Endothelial cell of umbilical vein (primary cell): ENCODE results near the gene ATP4A. TPM values are rescaled to one million over a fixed set of nuclear protein-coding genes. Genes with fewer than 3 reads are reported as not detected.

Experiments used
- BruUV-seq: library from RNA; stranded (reverse); fragments of 400-500 nt; replicated peaks from 2 replicates; lab custom pipeline; 2021; lab: Mats Ljungman, UMichigan
- CTCF ChIA-PET: fragments of 300-600, 350-600 bp; sonication (Branson Sonifier 250); formaldehyde crosslinking; loops from one replicate; lab custom pipeline; 2021; ENCODE audit warnings: antibody characterized with exemption, inconsistent platforms; lab: Charles Lee
- POLR2A ChIA-PET: fragments of 300-600, 350-600 bp; sonication (Branson Sonifier 250); formaldehyde crosslinking; loops from one replicate; lab custom pipeline; 2021; ENCODE audit warnings: antibody characterized with exemption, inconsistent platforms; lab: Charles Lee
- DNase-seq: peaks from one replicate; pipeline ENCODE4 v3.0.0-alpha.2; 2011; ENCODE audit warnings: low read depth, low spot score
- FAIRE-seq: peaks from 2 replicates; lab custom pipeline; 2011; peaks lifted over from hg19 to GRCh38; lab: Jason Lieb, UNC
- H2AFZ ChIP-seq: 2 replicates; pipeline ENCODE4 v1.6.0; 2012; ENCODE audit warnings: low read depth, low read length, control low read depth, inconsistent platforms
- H3K27ac ChIP-seq: 2 replicates; pipeline ENCODE4 v1.5.1; 2011; ENCODE audit warnings: low read depth, mild to moderate bottlenecking, control low read depth, low read length, moderate library complexity; ENCODE audit not compliant: insufficient read depth
- H3K27me3 ChIP-seq, 2 experiments: 2 replicates each; pipeline versions ENCODE4 v1.6.0 to v1.6.1; 2011; ENCODE audit warnings: low read length in 2 of 2, mixed read lengths in 1 of 2; ENCODE audit not compliant: control insufficient read depth in 2 of 2, insufficient read depth in 2 of 2
- H3K36me3 ChIP-seq, 2 experiments: 2 replicates in 1 of 2; 3 replicates in 1 of 2; pipeline ENCODE4 v1.5.1; 2011; ENCODE audit warnings: low read length in 2 of 2, mild to moderate bottlenecking in 1 of 2, moderate library complexity in 1 of 2; ENCODE audit not compliant: control insufficient read depth in 2 of 2, insufficient read depth in 2 of 2; ENCODE audit errors: extremely low read depth in 1 of 2
- H3K4me1 ChIP-seq: 3 replicates; pipeline ENCODE4 v1.5.1; 2011; ENCODE audit warnings: mild to moderate bottlenecking, low read length; ENCODE audit not compliant: control insufficient read depth, insufficient read depth; ENCODE audit errors: extremely low read depth
- H3K4me2 ChIP-seq: 2 replicates; pipeline ENCODE4 v1.6.1; 2011; ENCODE audit warnings: low read length, control low read depth, mixed read lengths; ENCODE audit not compliant: insufficient read depth
- H3K4me3 ChIP-seq, 3 experiments: fragments of 200-600 bp in 1 of 3; sonication (generic), shearing (Covaris generic) in 1 of 3; replicated peaks in 1 of 3; 2 replicates each; pipeline ENCODE4 v1.5.1; 2011 to 2016; ENCODE audit warnings: control low read depth in 3 of 3, low read length in 3 of 3, mild to moderate bottlenecking in 2 of 3, inconsistent platforms in 1 of 3, low read depth in 1 of 3, moderate library complexity in 1 of 3; ENCODE audit not compliant: insufficient read depth in 1 of 3
- H3K79me2 ChIP-seq: 2 replicates; pipeline ENCODE4 v1.6.0; 2012; ENCODE audit warnings: low read length, inconsistent platforms; ENCODE audit not compliant: control insufficient read depth, insufficient read depth
- H3K9ac ChIP-seq: replicated peaks from 2 replicates; pipeline ENCODE3; 2011; ENCODE audit warnings: low read length, control low read depth; ENCODE audit not compliant: insufficient read depth; ENCODE audit errors: extremely low read depth
- H3K9me1 ChIP-seq: replicated peaks from 3 replicates; pipeline ENCODE4 v1.6.0; 2011; ENCODE audit warnings: mild to moderate bottlenecking, low read length; ENCODE audit not compliant: control insufficient read depth, insufficient read depth; ENCODE audit errors: extremely low read depth
- H3K9me3 ChIP-seq: replicated peaks from 2 replicates; pipeline ENCODE4 v1.5.1; 2012; ENCODE audit warnings: low read length, inconsistent platforms; ENCODE audit not compliant: control insufficient read depth, insufficient read depth
- H4K20me1 ChIP-seq: replicated peaks from 2 replicates; pipeline ENCODE3; 2011; ENCODE audit warnings: mild to moderate bottlenecking, low read length; ENCODE audit not compliant: control insufficient read depth, insufficient read depth; ENCODE audit errors: extremely low read depth
- CTCF ChIP-seq, 2 donors: IDR thresholded peaks; 1 replicate in 1 of 2; 2 replicates in 1 of 2; pipeline ENCODE4 v1.5.1; 2011; ENCODE audit warnings: low read length in 2 of 2, mild to moderate bottlenecking in 2 of 2, moderate library complexity in 2 of 2, control low read depth in 1 of 2, inconsistent platforms in 1 of 2, low read depth in 1 of 2; ENCODE audit not compliant: insufficient read depth in 1 of 2; ENCODE audit errors: extremely low read depth in 1 of 2
- EZH2 ChIP-seq: IDR thresholded peaks from 2 replicates; pipeline ENCODE4 v1.6.1; 2012; ENCODE audit warnings: borderline replicate concordance, low read depth, mild to moderate bottlenecking, moderate library complexity, low read length, inconsistent platforms; ENCODE audit not compliant: severe bottlenecking
- FOS ChIP-seq: IDR thresholded peaks from 2 replicates; pipeline ENCODE4 v1.6.1; 2011; ENCODE audit warnings: mild to moderate bottlenecking, low read length, moderate library complexity, borderline replicate concordance; ENCODE audit not compliant: insufficient read depth
- GATA2 ChIP-seq: IDR thresholded peaks from 2 replicates; pipeline ENCODE4 v1.7.0; 2011; ENCODE audit warnings: low read depth, mild to moderate bottlenecking, moderate library complexity, mixed read lengths, low read length; ENCODE audit not compliant: insufficient read length, insufficient read depth
- JUN ChIP-seq: IDR thresholded peaks from 2 replicates; pipeline ENCODE4 v1.6.1; 2011; ENCODE audit warnings: borderline replicate concordance, low read depth; ENCODE audit not compliant: insufficient read length, insufficient read depth
- MAX ChIP-seq: IDR thresholded peaks from 2 replicates; pipeline ENCODE4 v1.6.1; 2011; ENCODE audit not compliant: insufficient read depth, insufficient read length
- MYC ChIP-seq: IDR thresholded peaks from one replicate; pipeline ENCODE4 v1.6.1; 2011; ENCODE audit warnings: mild to moderate bottlenecking, low read depth, low read length
- POLR2A ChIP-seq: IDR thresholded peaks from 2 replicates; pipeline ENCODE4 v1.6.1; 2012; ENCODE audit warnings: low read depth, mild to moderate bottlenecking, control low read depth, low read length
- POLR2AphosphoS5 ChIP-seq: IDR thresholded peaks from 2 replicates; pipeline ENCODE4 v1.6.1; 2012; ENCODE audit warnings: low read depth, mild to moderate bottlenecking, control low read depth, low read length, moderate library complexity; ENCODE audit not compliant: insufficient read depth
- dilution Hi-C: fragments of 300-500 bp; cut with MboI; formaldehyde crosslinking; loops from one replicate; pipeline ENCODE4 v1.15.0; 2019; ENCODE audit warnings: low sequenced_read_pairs; ENCODE audit not compliant: extremely low pct_ligation_motif_present
- intact Hi-C: fragments of 100-400 bp; cut with micrococcal nuclease; formaldehyde crosslinking; loops from one replicate; pipeline ENCODE4 v1.10.0; 2022
- polyA plus RNA-seq, 4 experiments: library from polyadenylated mRNA; depleted of rRNA in 3 of 4; stranded (reverse) in 3 of 4; unstranded in 1 of 4; fragments of >200 nt; gene quantifications; 2 replicates each; pipeline versions ENCODE4 v1.2.1 to v1.2.3, GENCODE V29; 2011 to 2012; ENCODE audit warnings: missing spikeins in 1 of 4
- total RNA-seq: library from RNA; stranded (reverse); gene quantifications from 2 replicates; pipeline ENCODE4 v1.2.3, GENCODE V29; 2021

ATP4A gene
- total and polyA plus RNA-seq, 2 donors (not counting 3 experiments of a cell fraction or from before 2014, with no cell fraction given), result not detected

DNA sequence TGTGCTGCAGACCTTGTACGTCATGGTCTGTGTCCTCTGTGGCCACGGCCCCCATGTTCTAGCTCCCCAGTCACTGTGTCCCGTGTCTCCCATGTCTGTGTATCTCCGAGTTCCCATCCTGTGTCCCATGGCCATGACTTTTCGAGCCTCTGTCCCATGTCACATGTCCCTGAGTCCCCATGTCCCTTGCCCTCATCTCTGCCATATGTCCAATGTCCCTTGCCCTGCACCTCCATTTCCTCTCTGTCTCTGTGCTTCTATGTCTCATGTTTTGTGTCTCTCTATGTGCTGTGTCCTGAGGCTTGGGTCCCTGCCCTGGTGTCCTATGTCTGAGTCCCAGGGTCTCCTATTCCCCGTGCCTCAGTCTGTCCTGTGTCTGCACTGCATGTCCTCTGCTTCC lies 2.0 kb downstream of the ATP4A start:
- Histone ChIP-seq H3K27ac (no peak overlapping the region), H2AFZ (no peak overlapping the region), H3K79me2 (no peaks in the 10 kb centered on the region), H3K9me1 (no peaks in the 10 kb centered on the region), H3K36me3 (no peaks in the 10 kb centered on the region), H3K4me3 (no peak overlapping the region), H3K27me3 (peaks cover 0 to 4% of the 10 kb centered on the region in 2 experiments), H4K20me1 (no peaks in the 10 kb centered on the region), H3K9me3 (no peaks in the 10 kb centered on the region), H3K4me2 (no peak overlapping the region), H3K4me1 (no peaks in the 10 kb centered on the region), H3K9ac (no peak overlapping the region)
- no peak for DNase-seq
- CTCF ChIA-PET, result no interaction called here
- dilution Hi-C loops (no loop called here), intact Hi-C loops (no loop called here)
- no peak for TF ChIP-seq FOS
- no peak for TF ChIP-seq MYC
- no peak for TF ChIP-seq JUN
- TF ChIP-seq POLR2AphosphoS5, result no peak
- TF ChIP-seq CTCF (IDR thresholded peaks at IDR 0.05; ENCODE audit: extremely low read depth in 1 of 2, insufficient read depth in 1 of 2, low read depth in 1 of 2, low read length in 2 of 2), result no peak
- TF ChIP-seq EZH2, result no peak
- TF ChIP-seq POLR2A, result no peak
- no peak for TF ChIP-seq GATA2
- no peak for TF ChIP-seq MAX
- no peak for FAIRE-seq
- BruUV-seq, result no TSS peak
- POLR2A ChIA-PET, result no interaction called here
